ENCODE data around the gene FAM200C. TPM values are rescaled to one million over a fixed set of nuclear protein-coding genes. Genes with fewer than 3 reads are reported as not detected.

Gene FAM200C
- total and polyA plus RNA-seq, 2 of the 13 experiments (the other 11 are each of a cell fraction or from before 2014, with no cell fraction given), result 3.2 to 4.7 TPM

GRCh38 chr5:160439205-160439600, 39.3 kb upstream of the FAM200C start (continued):
- TF ChIP-seq, protein P1, sequence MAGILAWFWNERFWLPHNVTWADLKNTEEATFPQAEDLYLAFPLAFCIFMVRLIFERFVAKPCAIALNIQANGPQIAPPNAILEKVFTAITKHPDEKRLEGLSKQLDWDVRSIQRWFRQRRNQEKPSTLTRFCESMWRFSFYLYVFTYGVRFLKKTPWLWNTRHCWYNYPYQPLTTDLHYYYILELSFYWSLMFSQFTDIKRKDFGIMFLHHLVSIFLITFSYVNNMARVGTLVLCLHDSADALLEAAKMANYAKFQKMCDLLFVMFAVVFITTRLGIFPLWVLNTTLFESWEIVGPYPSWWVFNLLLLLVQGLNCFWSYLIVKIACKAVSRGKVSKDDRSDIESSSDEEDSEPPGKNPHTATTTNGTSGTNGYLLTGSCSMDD (CRISPR knock-in tag; IDR thresholded peaks at IDR 0.05), result no peak
- TF ChIP-seq ZSCAN25 (CRISPR knock-in tag; IDR thresholded peaks at IDR 0.05), result peak; percentile 54; the same call in 1 of the 2 replicates
- TF ChIP-seq RXRB (CRISPR knock-in tag; IDR thresholded peaks at IDR 0.05; ENCODE audit: borderline replicate concordance), result peak; percentile 26; the same call in 1 of the 2 replicates
- TF ChIP-seq MEIS2 (CRISPR knock-in tag; IDR thresholded peaks at IDR 0.05), result no peak
- TF ChIP-seq, protein P2, sequence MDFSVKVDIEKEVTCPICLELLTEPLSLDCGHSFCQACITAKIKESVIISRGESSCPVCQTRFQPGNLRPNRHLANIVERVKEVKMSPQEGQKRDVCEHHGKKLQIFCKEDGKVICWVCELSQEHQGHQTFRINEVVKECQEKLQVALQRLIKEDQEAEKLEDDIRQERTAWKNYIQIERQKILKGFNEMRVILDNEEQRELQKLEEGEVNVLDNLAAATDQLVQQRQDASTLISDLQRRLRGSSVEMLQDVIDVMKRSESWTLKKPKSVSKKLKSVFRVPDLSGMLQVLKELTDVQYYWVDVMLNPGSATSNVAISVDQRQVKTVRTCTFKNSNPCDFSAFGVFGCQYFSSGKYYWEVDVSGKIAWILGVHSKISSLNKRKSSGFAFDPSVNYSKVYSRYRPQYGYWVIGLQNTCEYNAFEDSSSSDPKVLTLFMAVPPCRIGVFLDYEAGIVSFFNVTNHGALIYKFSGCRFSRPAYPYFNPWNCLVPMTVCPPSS (IDR thresholded peaks at IDR 0.05), result no peak
- no peak for TF ChIP-seq ZNF563 (CRISPR knock-in tag; IDR thresholded peaks at IDR 0.05)
- TF ChIP-seq, protein P3, sequence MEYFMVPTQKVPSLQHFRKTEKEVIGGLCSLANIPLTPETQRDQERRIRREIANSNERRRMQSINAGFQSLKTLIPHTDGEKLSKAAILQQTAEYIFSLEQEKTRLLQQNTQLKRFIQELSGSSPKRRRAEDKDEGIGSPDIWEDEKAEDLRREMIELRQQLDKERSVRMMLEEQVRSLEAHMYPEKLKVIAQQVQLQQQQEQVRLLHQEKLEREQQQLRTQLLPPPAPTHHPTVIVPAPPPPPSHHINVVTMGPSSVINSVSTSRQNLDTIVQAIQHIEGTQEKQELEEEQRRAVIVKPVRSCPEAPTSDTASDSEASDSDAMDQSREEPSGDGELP (IDR thresholded peaks at IDR 0.05; ENCODE audit: borderline replicate concordance, low read depth), result no peak
- TF ChIP-seq U2AF1 (optimal IDR thresholded peaks at IDR 0.05; ENCODE audit: low read depth, low read length), result no peak
- TF ChIP-seq MLXIP (CRISPR knock-in tag; IDR thresholded peaks at IDR 0.05; ENCODE audit: borderline replicate concordance), result no peak
- TF ChIP-seq ARNTL (CRISPR knock-in tag; IDR thresholded peaks at IDR 0.05), result peak; percentile 83
- no peak for TF ChIP-seq ZNF550 (CRISPR knock-in tag; IDR thresholded peaks at IDR 0.05; ENCODE audit: borderline replicate concordance)
- no peak for TF ChIP-seq AGO1 (IDR thresholded peaks at IDR 0.05; ENCODE audit: low read depth, low read length, poor library complexity, severe bottlenecking)
- TF ChIP-seq, protein P4, sequence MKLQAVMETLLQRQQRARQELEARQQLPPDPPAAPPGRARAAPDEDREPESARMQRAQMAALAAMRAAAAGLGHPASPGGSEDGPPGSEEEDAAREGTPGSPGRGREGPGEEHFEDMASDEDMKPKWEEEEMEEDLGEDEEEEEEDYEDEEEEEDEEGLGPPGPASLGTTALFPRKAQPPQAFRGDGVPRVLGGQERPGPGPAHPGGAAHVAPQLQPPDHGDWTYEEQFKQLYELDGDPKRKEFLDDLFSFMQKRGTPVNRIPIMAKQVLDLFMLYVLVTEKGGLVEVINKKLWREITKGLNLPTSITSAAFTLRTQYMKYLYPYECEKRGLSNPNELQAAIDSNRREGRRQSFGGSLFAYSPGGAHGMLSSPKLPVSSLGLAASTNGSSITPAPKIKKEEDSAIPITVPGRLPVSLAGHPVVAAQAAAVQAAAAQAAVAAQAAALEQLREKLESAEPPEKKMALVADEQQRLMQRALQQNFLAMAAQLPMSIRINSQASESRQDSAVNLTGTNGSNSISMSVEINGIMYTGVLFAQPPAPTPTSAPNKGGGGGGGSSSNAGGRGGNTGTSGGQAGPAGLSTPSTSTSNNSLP (IDR thresholded peaks at IDR 0.05; ENCODE audit: low read depth, low read length), result no peak
- TF ChIP-seq ZNF737 (CRISPR knock-in tag; IDR thresholded peaks at IDR 0.05; ENCODE audit: borderline replicate concordance), result no peak
- no peak for TF ChIP-seq KDM3A (CRISPR knock-in tag; IDR thresholded peaks at IDR 0.05; ENCODE audit: low read depth)
- no peak for TF ChIP-seq POLR2AphosphoS2 (IDR thresholded peaks at IDR 0.05; ENCODE audit: low read depth, low read length)
- no peak for TF ChIP-seq POLR2G (IDR thresholded peaks at IDR 0.05; ENCODE audit: low read depth, low read length)
- no peak for TF ChIP-seq ZNF232 (CRISPR knock-in tag; IDR thresholded peaks at IDR 0.05; ENCODE audit: borderline replicate concordance)
- no peak for TF ChIP-seq ELF4 (CRISPR knock-in tag; IDR thresholded peaks at IDR 0.05; ENCODE audit: borderline replicate concordance)
- no peak for TF ChIP-seq ZNF772 (CRISPR knock-in tag; IDR thresholded peaks at IDR 0.05)

Data from HepG2 (cell line).